Adipocyte (in vitro differentiated cells): Measurements from ENCODE around the gene DNAH10.

ENCODE experiments used
- DNase-seq: peaks from one replicate; pipeline ENCODE4 v3.0.0-alpha.2; 2015; ENCODE audit warnings: low read depth
- H3K27me3 ChIP-seq: replicated peaks from 2 replicates; pipeline ENCODE4 v1.7.0; 2013; ENCODE audit warnings: mild to moderate bottlenecking, low read length, moderate library complexity; ENCODE audit not compliant: control insufficient read depth, insufficient read depth
- H3K36me3 ChIP-seq: 2 replicates; pipeline ENCODE4 v1.7.0; 2013; ENCODE audit warnings: low read length, mild to moderate bottlenecking, moderate library complexity; ENCODE audit not compliant: control insufficient read depth, insufficient read depth, severe bottlenecking
- H3K4me1 ChIP-seq: 2 replicates; pipeline ENCODE4 v1.7.0; 2013; ENCODE audit warnings: mild to moderate bottlenecking, low read length, moderate library complexity; ENCODE audit not compliant: control insufficient read depth, insufficient read depth
- H3K4me3 ChIP-seq: 2 replicates; pipeline ENCODE4 v1.7.0; 2013; ENCODE audit warnings: mild to moderate bottlenecking, low read length, moderate library complexity
- H3K9ac ChIP-seq: 2 replicates; pipeline ENCODE4 v1.7.0; 2013; ENCODE audit warnings: mild to moderate bottlenecking, low read length, moderate library complexity
- H3K9me3 ChIP-seq: 2 replicates; pipeline ENCODE4 v1.7.0; 2013; ENCODE audit warnings: mild to moderate bottlenecking, low read length, moderate library complexity; ENCODE audit not compliant: control insufficient read depth

The DNAH10 gene, protein sequence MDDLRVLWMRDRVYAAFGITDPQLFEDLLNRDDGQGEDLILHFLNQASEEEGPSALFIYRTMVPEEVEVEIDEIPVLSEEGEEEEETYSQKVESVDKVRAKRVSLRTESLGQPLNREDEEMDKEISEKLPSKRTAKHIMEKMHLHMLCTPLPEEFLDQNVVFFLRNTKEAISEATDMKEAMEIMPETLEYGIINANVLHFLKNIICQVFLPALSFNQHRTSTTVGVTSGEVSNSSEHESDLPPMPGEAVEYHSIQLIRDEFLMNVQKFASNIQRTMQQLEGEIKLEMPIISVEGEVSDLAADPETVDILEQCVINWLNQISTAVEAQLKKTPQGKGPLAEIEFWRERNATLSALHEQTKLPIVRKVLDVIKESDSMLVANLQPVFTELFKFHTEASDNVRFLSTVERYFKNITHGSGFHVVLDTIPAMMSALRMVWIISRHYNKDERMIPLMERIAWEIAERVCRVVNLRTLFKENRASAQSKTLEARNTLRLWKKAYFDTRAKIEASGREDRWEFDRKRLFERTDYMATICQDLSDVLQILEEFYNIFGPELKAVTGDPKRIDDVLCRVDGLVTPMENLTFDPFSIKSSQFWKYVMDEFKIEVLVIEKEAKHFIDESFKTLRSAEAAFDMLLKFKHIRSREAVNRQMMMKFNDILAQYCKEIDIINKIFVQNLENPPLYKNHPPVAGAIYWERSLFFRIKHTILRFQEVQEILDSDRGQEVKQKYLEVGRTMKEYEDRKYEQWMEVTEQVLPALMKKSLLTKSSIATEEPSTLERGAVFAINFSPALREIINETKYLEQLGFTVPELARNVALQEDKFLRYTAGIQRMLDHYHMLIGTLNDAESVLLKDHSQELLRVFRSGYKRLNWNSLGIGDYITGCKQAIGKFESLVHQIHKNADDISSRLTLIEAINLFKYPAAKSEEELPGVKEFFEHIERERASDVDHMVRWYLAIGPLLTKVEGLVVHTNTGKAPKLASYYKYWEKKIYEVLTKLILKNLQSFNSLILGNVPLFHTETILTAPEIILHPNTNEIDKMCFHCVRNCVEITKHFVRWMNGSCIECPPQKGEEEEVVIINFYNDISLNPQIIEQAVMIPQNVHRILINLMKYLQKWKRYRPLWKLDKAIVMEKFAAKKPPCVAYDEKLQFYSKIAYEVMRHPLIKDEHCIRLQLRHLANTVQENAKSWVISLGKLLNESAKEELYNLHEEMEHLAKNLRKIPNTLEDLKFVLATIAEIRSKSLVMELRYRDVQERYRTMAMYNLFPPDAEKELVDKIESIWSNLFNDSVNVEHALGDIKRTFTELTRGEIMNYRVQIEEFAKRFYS (N-terminal part only)

GRCh38 chr12:123761841-123762714, at the start of gene DNAH10:
Gene DNAH10, plus strand, starts transcription at chr12:123762301. Its CDS starts 36 bp downstream, at chr12:123762337.
- Histone ChIP-seq H3K9ac (peak within 1 kb of the TSS; percentile 5), H3K4me3 (peak within 1 kb of the TSS; percentile 74), H3K9me3 (no peaks in the 10 kb centered on the region), H3K4me1 (peaks cover 11% of the 10 kb centered on the region), H3K27me3 (peaks cover 11% of the 10 kb centered on the region), H3K36me3 (peaks cover 5% of the 10 kb centered on the region)
- peak; percentile 40 for DNase-seq

- peak overlapping the region; percentile 94 for H3K9ac ChIP-seq
- H3K9me3 ChIP-seq = no peaks in the 10 kb centered on the region
- H3K4me3 ChIP-seq = peak overlapping the region; percentile 93
- H3K4me1 ChIP-seq = peaks cover 14% of the 10 kb centered on the region
- peak; percentile 22 for DNase-seq
- H3K27me3 ChIP-seq = no peaks in the 10 kb centered on the region
- H3K36me3 ChIP-seq = no peaks in the 10 kb centered on the region
Measured at GRCh38 chr12:123712780-123713319, 49.3 kb upstream of the DNAH10 start.

DNA sequence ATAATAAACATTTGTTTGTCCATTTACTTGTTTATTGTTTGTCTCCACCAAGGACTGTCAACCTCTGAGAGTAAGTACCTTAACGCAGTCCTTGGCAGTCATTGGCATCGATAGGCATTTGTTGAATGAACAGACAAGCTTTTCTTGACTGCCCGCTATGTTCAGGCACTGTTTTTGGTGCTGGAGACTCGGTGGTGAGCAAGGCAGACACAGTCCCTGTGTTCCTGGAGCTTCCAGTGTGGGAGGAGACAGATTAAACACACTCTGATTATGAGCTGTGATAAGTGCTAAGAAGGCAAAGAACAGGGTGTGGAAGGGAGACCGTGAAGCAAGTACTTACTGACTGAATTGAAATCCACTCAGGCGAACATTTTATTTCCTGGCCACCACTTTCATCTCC, 48.7 kb upstream of the DNAH10 start:
- H3K27me3 ChIP-seq = no peaks in the 10 kb centered on the region
- peaks cover 14% of the 10 kb centered on the region for H3K4me1 ChIP-seq
- H3K9ac ChIP-seq = peak overlapping the region; percentile 94
- H3K36me3 ChIP-seq = no peaks in the 10 kb centered on the region
- H3K4me3 ChIP-seq = peak overlapping the region; percentile 93
- no peaks in the 10 kb centered on the region for H3K9me3 ChIP-seq
- no peak for DNase-seq

DNA sequence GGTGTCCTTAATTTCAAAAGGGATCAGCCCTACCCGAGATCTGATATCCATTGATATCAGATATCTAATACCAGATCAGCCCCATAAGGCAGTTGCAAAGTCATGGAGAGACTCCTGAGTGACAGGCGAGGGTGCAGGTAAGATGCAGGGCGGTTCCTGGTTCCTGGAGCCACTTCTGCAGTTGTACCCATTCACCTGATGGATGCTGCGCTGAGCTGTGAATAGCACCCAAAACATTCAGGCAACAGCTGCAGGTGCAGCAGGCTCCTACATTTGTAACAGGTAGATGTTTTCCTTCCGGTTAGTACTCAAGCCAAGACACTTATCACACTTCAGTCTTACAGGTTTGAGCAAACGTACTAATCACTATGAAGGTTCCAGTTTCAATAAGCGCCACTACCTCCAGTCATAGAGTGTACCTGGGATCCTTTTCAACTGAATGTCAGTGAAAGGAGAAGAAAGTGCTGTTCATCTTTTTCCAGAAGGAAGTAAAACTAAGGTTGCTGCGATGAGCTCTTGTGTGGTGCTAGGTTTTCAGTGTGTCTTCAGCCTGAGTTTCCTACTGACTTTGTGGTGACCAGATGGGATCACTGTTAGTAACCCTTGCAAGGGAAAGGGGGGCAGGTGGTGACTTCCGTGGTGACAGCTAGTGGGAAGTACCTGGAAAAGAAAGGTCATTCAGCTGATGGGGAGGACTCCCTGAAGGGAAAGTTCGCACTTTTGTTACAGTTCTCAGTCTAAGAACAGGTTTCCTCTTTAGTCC, 48.1 kb upstream of the DNAH10 start:
- H3K4me3 ChIP-seq = peak overlapping the region; percentile 93
- peaks cover 14% of the 10 kb centered on the region for H3K4me1 ChIP-seq
- H3K9ac ChIP-seq = peak overlapping the region; percentile 94
- H3K27me3 ChIP-seq = no peaks in the 10 kb centered on the region
- DNase-seq = no peak
- no peaks in the 10 kb centered on the region for H3K9me3 ChIP-seq
- H3K36me3 ChIP-seq = peaks cover 4% of the 10 kb centered on the region

GRCh38 chr12:123715195-123715594, 46.9 kb upstream of the DNAH10 start:
- H3K36me3 ChIP-seq = peaks cover 16% of the 10 kb centered on the region
- H3K9me3 ChIP-seq = no peaks in the 10 kb centered on the region
- H3K9ac ChIP-seq = no peak overlapping the region
- no peaks in the 10 kb centered on the region for H3K27me3 ChIP-seq
- no peak overlapping the region for H3K4me3 ChIP-seq
- DNase-seq = no peak
- H3K4me1 ChIP-seq = peaks cover 14% of the 10 kb centered on the region

DNA sequence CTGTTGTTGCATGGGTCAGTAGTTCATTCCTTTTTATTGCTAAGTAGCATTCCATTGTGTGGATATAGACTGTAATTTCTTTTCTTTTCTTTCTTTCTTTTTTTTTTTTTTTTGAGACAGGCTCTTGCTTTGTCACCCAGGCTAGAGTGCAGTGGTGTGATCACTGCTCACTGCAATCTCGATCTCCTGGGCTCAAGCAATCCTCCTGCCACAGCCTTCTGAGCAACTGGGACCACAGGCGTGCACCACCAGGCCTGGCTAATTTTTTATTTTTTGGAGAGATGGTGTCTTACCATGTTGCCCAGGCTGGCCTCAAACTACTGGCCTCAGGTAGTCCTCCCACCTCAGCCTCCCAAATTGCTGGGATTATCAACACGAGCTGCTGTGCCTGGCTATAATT, 44.8 kb upstream of the DNAH10 start:
- H3K36me3 ChIP-seq = peaks cover 34% of the 10 kb centered on the region
- H3K4me1 ChIP-seq = peaks cover 14% of the 10 kb centered on the region
- H3K27me3 ChIP-seq = no peaks in the 10 kb centered on the region
- no peaks in the 10 kb centered on the region for H3K9me3 ChIP-seq
- no peak for DNase-seq
- no peak overlapping the region for H3K9ac ChIP-seq
- H3K4me3 ChIP-seq = no peak overlapping the region

GRCh38 chr12:123720141-123720814, 41.8 kb upstream of the DNAH10 start:
- H3K4me3 ChIP-seq = no peak overlapping the region
- H3K36me3 ChIP-seq = peaks cover 55% of the 10 kb centered on the region
- no peaks in the 10 kb centered on the region for H3K27me3 ChIP-seq
- no peak overlapping the region for H3K9ac ChIP-seq
- DNase-seq = no peak
- H3K9me3 ChIP-seq = no peaks in the 10 kb centered on the region
- H3K4me1 ChIP-seq = no peaks in the 10 kb centered on the region

DNA sequence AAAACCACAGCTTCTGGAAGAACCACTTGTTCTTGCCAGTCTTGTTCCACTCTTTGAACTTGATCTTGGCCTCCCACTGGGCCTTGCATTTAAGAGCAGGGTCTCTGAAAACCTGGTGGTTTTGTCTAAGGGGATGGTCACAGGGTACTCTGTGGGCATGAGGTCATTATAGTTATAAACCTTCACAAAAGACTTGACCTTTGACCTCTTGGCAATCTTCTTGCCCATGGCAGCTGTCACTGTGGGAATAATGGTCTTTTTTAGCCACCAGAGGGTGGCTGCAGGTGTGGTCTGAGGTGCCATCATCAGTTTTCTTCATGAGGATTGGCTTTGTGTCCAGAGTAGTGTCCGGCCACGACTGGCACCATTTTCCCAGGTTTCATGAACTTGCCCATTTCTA, 40.9 kb upstream of the DNAH10 start:
- DNase-seq = no peak
- peaks cover 64% of the 10 kb centered on the region for H3K36me3 ChIP-seq
- H3K9ac ChIP-seq = no peak overlapping the region
- H3K4me3 ChIP-seq = no peak overlapping the region
- H3K4me1 ChIP-seq = no peaks in the 10 kb centered on the region
- no peaks in the 10 kb centered on the region for H3K27me3 ChIP-seq
- no peaks in the 10 kb centered on the region for H3K9me3 ChIP-seq

DNA sequence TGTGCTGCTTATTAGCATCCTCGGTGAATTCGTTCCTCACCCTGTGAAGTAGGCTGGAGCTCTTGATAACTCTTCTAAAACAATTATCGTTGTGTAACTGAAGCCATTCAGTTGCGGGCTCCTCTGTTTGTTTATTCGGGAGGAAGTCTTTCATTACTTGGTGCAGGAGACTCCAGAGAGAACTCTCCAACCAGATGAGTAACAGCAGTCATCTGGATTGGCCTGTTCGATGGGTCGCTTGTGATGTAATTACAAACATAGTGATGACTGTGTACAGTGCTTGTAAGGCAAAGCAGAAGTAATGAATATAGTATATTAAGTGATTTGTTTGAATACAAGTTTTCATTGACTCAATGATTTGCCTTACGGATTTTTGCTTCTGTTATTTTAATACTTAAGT, 39.1 kb upstream of the DNAH10 start:
- Histone ChIP-seq H3K9me3 (no peaks in the 10 kb centered on the region), H3K36me3 (peaks cover 80% of the 10 kb centered on the region), H3K4me1 (no peaks in the 10 kb centered on the region), H3K9ac (no peak overlapping the region), H3K27me3 (no peaks in the 10 kb centered on the region), H3K4me3 (no peak overlapping the region)
- DNase-seq = no peak
